Frontal cortex (tissue), 4 donors: ENCODE measurements around the gene EML6. TPM values are rescaled to one million over a fixed set of nuclear protein-coding genes. Genes with fewer than 3 reads are reported as not detected.
"Not testable (repeated sequence)": the region's sequence is repeated elsewhere in the genome, so short reads cannot be mapped to it uniquely, and the experiment has no call there.

Experiments
- DNase-seq, 2 donors: peaks; one replicate each; pipeline ENCODE4 v3.0.0; 2012; ENCODE audit warnings: low spot score in 2 of 2
- FAIRE-seq: peaks from 2 replicates; lab custom pipeline; 2012; peaks lifted over from hg19 to GRCh38; lab: Jason Lieb, UNC
- total RNA-seq: library from RNA; depleted of rRNA; stranded (reverse); fragments of >200 nt; gene quantifications from one replicate; pipeline ENCODE4 v1.2.3, GENCODE V29; 2014
- donor health status: control.
- donor health status: control.
- donor health status: control.

EML6 gene
- total RNA-seq, 1 donor from 2014 or later, result 5.3 TPM

DNA sequence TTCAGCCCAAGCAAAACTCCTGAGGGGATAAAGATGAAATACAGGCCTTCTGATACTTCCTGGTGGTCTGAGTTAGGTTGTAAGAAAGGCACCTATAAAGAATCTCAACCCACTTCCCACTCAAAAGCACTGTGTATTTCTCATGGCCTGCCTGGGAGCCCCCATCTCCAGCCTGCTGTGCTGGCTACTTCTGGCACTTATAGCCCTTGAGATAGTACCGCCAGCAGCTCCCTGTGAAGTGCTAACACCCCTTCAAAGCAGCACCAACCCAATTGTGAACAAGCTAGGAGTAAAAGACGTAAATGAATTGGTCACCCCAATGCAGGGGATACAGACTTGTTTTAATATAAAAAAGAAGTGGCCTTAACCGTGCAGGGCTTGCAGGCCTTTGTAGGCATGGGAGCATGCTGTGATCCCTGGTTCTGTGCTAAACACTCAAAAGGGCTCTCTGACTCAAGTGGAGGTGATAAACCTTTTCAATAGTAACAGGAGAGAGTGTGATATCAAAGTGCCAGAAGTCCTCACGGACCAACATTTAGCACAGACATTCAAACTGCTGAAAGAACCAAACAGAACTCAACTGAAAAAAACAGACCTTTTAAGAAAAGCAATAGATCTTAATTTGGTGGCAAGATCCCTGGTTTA is 246.0 kb downstream of the EML6 start:
- FAIRE-seq (no peak), DNase-seq (no peak)

DNA sequence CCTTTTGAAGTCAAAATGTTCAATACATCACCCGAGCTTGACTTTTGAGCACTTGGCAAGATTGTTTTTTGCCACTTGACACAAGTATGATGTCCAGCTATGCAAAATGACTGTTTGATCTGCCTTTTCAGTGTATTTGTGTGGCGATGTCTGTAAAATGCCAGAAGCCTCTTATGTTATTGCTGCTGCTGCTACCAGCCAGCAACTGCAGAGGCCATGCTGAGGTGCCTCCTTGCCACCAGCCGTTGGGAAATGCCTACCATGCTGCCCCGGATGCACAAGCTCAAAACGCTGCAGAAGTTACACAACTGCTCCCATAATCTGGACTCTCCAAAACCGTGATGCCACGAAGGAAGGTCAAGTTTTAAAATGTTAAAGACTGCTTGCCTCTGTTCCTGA is 246.5 kb downstream of the EML6 start:
- FAIRE-seq, result no peak
- no peak for DNase-seq

DNA sequence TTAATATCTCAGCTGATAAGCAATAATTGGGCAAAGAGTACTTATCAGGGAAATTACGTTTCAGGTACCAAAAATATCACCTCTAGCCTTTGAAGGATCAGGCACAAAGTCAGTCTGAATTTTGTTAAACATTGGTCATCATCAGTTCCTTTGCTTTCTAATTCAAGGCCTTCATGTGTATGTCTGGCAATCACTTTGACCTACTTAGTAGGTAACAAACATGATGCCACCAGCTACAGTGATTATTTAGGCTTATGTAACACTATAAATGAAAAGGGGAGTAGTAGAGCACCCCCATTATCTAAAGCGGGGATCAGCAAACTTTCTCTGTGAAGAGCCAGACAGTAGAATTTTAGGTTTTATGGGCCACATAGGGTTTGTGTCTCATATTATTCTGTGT is 251.7 kb downstream of the EML6 start:
- FAIRE-seq, result no peak
- no peak for DNase-seq

GRCh38 chr2:54975598-54976492 is 252.4 kb downstream of the EML6 start:
- no peak for DNase-seq
- FAIRE-seq, result no peak

- DNase-seq (no peak), FAIRE-seq (no peak)
These were observed 253.7 kb downstream of the EML6 start for GRCh38 chr2:54977149-54977548.

DNA sequence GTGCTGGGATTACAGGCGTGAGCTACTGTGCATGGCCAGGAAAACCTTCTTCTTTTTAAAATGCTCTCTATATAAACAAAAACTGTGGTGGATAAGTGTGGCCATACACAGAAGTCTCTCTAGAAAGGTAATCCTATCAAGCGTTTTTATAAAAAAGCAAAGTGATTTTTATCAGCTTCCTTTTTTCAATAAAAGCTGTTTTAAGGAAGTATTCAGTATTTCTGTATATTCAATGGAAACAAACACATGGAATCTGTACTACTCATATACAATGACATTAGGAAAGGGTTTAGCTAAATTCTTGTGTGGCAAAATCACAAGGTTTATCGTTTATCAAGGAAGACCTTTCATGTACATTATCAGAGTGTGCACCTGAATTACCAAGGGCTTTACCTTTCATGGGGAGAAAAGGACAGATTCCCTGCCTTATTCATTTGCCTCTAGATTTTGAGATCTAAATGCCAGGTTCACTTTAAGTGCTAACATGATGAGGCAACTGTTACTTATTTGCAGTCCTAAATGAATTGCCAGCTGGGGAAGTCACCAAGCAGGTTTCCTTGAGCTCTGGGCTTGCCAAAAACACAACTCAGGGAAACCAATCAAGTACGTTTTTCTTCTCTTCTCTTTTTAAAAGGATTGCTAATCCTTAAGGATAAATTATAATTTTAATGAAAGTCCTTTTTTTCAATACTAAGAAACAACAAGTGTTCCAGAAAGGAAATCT is 256.0 kb downstream of the EML6 start:
- DNase-seq, result no peak
- no peak for FAIRE-seq

DNA sequence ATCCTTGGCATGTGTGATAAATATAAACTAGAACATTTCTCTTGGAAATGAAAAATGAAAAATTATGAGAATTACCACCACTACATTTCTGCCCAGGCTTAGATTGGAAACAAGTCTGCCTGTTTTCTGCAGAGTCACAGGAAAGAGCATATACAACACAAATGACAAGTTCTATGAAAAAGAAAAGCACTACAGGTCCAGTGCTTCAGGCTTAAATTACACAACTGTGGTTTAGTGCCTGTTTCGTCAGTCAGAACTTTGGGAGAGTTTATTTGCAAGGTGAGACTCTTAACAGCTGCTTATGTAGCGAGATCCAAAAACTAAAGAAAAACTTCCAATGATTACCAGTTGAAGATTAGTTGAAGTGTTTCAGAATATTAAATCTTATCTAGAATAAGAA is 257.9 kb downstream of the EML6 start:
- FAIRE-seq (no peak), DNase-seq (no peak)

GRCh38 chr2:54983345-54984220 is 260.1 kb downstream of the EML6 start:
- FAIRE-seq (no peak), DNase-seq (no peak)

- DNase-seq, result no peak
- FAIRE-seq, result no peak
These were observed 261.0 kb downstream of the EML6 start for GRCh38 chr2:54984476-54984875.

- FAIRE-seq, result no peak
- DNase-seq, result no peak
These were observed 262.8 kb downstream of the EML6 start for GRCh38 chr2:54986264-54986663.

GRCh38 chr2:54988612-54989011 is 265.1 kb downstream of the EML6 start:
- DNase-seq (no peak), FAIRE-seq (no peak)

- not testable (repeated sequence) for DNase-seq, FAIRE-seq
These were observed 267.2 kb downstream of the EML6 start for GRCh38 chr2:54990694-54991093.

GRCh38 chr2:54995553-54995952 is 272.1 kb downstream of the EML6 start:
- FAIRE-seq (no peak), DNase-seq (no peak)

DNA sequence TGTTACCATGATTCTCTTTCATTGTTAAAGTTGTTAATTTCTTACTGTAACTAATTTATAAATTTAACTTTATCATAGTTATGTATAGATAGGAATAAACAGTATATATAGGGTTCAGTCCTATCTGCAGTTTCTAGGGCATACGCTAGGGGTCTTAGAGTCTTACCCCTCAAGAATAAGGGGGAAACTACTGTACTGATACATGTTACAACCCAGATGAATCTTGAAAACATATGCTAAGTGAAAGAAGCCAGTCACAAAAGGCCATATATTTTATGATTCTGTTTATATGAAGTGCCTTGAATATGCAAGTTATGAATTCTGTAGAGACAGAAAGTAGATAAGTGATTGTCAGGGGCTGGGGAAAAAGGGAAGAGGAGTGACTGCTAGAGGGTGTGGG is 274.4 kb downstream of the EML6 start:
- DNase-seq (no peak), FAIRE-seq (no peak)

DNA sequence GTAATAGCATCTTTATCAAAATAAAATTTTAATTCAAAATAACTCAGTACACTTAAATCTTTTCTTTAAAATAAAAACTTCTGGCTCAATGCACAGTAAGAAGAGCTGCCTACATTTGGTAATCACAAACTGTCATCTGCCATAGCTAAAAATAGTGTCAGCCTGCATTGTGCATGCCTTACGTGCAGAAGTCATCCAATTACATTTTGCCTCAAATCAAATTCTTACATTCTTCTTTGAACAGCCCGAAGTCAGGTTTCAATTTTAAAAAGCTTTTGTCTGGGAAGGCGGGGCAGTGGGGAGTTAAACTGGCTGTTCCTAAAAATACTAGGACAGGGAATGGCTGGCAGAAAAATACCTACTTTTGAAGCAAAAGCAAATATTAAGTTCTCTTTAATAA is 275.7 kb downstream of the EML6 start:
- no peak for DNase-seq
- no peak for FAIRE-seq

- FAIRE-seq, result no peak
- DNase-seq, result no peak
These were observed 276.9 kb downstream of the EML6 start for GRCh38 chr2:55000341-55000740.

DNA sequence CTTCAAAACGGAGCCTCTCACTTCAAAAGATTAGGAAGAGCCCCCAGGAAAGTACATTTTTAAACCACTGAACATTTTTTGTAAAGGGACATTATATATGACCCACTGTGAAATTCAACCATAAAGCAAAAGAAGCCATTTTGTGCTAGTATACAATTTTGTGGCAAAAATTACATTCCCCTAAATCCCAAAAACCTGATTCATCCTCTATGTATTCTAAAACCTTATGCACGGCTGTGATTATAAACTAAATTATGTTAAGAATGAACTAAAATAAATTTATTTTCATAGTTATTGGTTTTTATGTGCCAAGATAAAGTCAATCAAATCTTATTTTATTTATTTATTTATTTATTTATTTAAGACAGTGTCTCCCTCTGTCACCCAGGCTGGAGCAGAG is 278.3 kb downstream of the EML6 start:
- DNase-seq, result no peak
- FAIRE-seq, result no peak

- FAIRE-seq, result no peak
These were observed 280.5 kb downstream of the EML6 start for GRCh38 chr2:55003706-55004639.

DNA sequence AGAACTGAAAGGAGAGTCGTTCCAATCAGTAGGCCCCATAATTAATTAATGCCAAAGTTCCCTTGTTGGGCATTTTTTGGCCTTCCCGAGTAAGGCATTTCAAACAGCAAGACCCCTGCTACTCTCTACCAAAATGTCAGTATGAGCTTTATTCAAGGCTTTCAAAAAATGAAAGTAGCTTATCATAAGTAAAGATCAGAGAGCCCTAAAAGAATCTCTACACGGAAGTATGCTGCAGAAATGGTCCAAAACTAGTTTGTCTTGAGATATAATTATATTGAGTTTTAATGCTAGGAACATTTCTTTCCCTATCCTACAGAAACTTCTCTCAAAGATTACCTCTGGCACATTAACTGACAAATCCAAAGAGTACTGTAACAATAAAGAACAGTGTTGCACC is 282.8 kb downstream of the EML6 start:
- FAIRE-seq (no peak), DNase-seq (no peak)

More at GRCh38 chr2:55003706-55004639, 280.5 kb downstream of the EML6 start:
- no peak for DNase-seq
